ENCODE measurements around the gene SPTB. TPM values are rescaled to one million over a fixed set of nuclear protein-coding genes. Genes with fewer than 3 reads are reported as not detected.
A peak's percentile ranks its signal among the peaks of the same experiment; 100 is the strongest.

SPTB gene
- total and polyA plus RNA-seq, 7 donors, result 0.49 to 2.9 (median 1.3) TPM; not detected in 1

GRCh38 chr14:64778104-64778754, 101.5 kb downstream of the SPTB start:
- Histone ChIP-seq H3K4me1 (peaks cover 0 to 9% (median 5%) of the 10 kb centered on the region in 4 donors), H3K27ac (no peak overlapping the region), H3K4me3 (no peak overlapping the region), H3K36me3 (no peaks in the 10 kb centered on the region), H3K9me3 (no peaks in the 10 kb centered on the region), H3K27me3 (no peaks in the 10 kb centered on the region)
- TF ChIP-seq POLR2AphosphoS5 (IDR thresholded peaks at IDR 0.05), result no peak
- TF ChIP-seq CTCF (IDR thresholded peaks at IDR 0.05), result no peak
- no peak for TF ChIP-seq EP300 (IDR thresholded peaks at IDR 0.05)
- TF ChIP-seq POLR2A (IDR thresholded peaks at IDR 0.05), result no peak
- no peak for DNase-seq
- intact Hi-C loops (cut with DNase I), result no loop called here
- WGBS, 2 donors, result 83 to 87% methylated on average over 7 of the region's 7 CpGs

- no peaks in the 10 kb centered on the region for H3K27me3 ChIP-seq
- no peak for DNase-seq
- no peaks in the 10 kb centered on the region for H3K9me3 ChIP-seq
- 91 to 92% methylated on average over 3 of the region's 3 CpGs for WGBS, 2 donors
- no peak for TF ChIP-seq POLR2AphosphoS5 (IDR thresholded peaks at IDR 0.05)
- TF ChIP-seq EP300 (IDR thresholded peaks at IDR 0.05), result no peak
- no peak for TF ChIP-seq CTCF (IDR thresholded peaks at IDR 0.05)
- TF ChIP-seq POLR2A (IDR thresholded peaks at IDR 0.05), result no peak
- intact Hi-C loops (cut with DNase I), result no loop called here
- H3K36me3 ChIP-seq, result no peaks in the 10 kb centered on the region
- H3K4me1 ChIP-seq, result peaks cover 0 to 9% (median 5%) of the 10 kb centered on the region in 4 donors
- no peak overlapping the region for H3K4me3 ChIP-seq
- H3K27ac ChIP-seq, result no peak overlapping the region
Measured at GRCh38 chr14:64777461-64777860, 102.2 kb downstream of the SPTB start.

- no peak for TF ChIP-seq POLR2A (IDR thresholded peaks at IDR 0.05)
- no peak for TF ChIP-seq POLR2AphosphoS5 (IDR thresholded peaks at IDR 0.05)
- no peak for TF ChIP-seq EP300 (IDR thresholded peaks at IDR 0.05)
- TF ChIP-seq CTCF (IDR thresholded peaks at IDR 0.05), result no peak
- H3K4me3 ChIP-seq, result no peak overlapping the region
- no peaks in the 10 kb centered on the region for H3K36me3 ChIP-seq
- no peaks in the 10 kb centered on the region for H3K27me3 ChIP-seq
- H3K9me3 ChIP-seq, result no peaks in the 10 kb centered on the region
- intact Hi-C loops (cut with DNase I), result no loop called here
- H3K4me1 ChIP-seq, result peaks cover 0 to 9% (median 5%) of the 10 kb centered on the region in 4 donors
- peak; percentile 55 for DNase-seq
- no peak overlapping the region for H3K27ac ChIP-seq
- WGBS, 2 donors, result 91 to 93% methylated on average over 25 of the region's 25 CpGs
Measured at GRCh38 chr14:64775081-64775777, 104.5 kb downstream of the SPTB start.

- TF ChIP-seq POLR2AphosphoS5 (IDR thresholded peaks at IDR 0.05) (no peak), POLR2A (IDR thresholded peaks at IDR 0.05) (no peak), EP300 (IDR thresholded peaks at IDR 0.05) (no peak), CTCF (IDR thresholded peaks at IDR 0.05) (no peak)
- DNase-seq, result peak; percentile 55
- intact Hi-C loops (cut with DNase I), result no loop called here
- Histone ChIP-seq H3K4me1 (peaks cover 0 to 9% (median 5%) of the 10 kb centered on the region in 4 donors), H3K9me3 (no peaks in the 10 kb centered on the region), H3K36me3 (no peaks in the 10 kb centered on the region), H3K27me3 (no peaks in the 10 kb centered on the region), H3K4me3 (no peak overlapping the region), H3K27ac (no peak overlapping the region)
- 95 to 96% methylated on average over 16 of the region's 16 CpGs for WGBS, 2 donors
Measured at GRCh38 chr14:64774272-64774671, 105.4 kb downstream of the SPTB start.

All from sigmoid colon (tissue), 7 donors.